ENCODE measurements around the gene DNAJC13. TPM values are rescaled to one million over a fixed set of nuclear protein-coding genes. Genes with fewer than 3 reads are reported as not detected.

The DNAJC13 gene
- total and polyA plus RNA-seq, 12 donors, result 7.4 to 50.5 (median 38.4) TPM

- no peak for DNase-seq
- H3K4me3 ChIP-seq, result no peak overlapping the region
- WGBS, 4 donors, result 78 to 96% (median 92%) methylated on average over 1 of the region's 1 CpG
- TF ChIP-seq, protein P1, sequence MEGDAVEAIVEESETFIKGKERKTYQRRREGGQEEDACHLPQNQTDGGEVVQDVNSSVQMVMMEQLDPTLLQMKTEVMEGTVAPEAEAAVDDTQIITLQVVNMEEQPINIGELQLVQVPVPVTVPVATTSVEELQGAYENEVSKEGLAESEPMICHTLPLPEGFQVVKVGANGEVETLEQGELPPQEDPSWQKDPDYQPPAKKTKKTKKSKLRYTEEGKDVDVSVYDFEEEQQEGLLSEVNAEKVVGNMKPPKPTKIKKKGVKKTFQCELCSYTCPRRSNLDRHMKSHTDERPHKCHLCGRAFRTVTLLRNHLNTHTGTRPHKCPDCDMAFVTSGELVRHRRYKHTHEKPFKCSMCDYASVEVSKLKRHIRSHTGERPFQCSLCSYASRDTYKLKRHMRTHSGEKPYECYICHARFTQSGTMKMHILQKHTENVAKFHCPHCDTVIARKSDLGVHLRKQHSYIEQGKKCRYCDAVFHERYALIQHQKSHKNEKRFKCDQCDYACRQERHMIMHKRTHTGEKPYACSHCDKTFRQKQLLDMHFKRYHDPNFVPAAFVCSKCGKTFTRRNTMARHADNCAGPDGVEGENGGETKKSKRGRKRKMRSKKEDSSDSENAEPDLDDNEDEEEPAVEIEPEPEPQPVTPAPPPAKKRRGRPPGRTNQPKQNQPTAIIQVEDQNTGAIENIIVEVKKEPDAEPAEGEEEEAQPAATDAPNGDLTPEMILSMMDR (IDR thresholded peaks at IDR 0.05), result no peak
- no peak for TF ChIP-seq POLR2A (IDR thresholded peaks at IDR 0.05)
- H3K27ac ChIP-seq, result no peak overlapping the region
- H3K9me3 ChIP-seq (replicated peaks in 1 of 3), result no peaks in the 10 kb centered on the region
- intact Hi-C loops (cut with DNase I), result no loop called here
- no peaks in the 10 kb centered on the region for H3K4me1 ChIP-seq (replicated peaks in 1 of 2)
- no peaks in the 10 kb centered on the region for H3K36me3 ChIP-seq (replicated peaks in 1 of 2)
- no peaks in the 10 kb centered on the region for H3K27me3 ChIP-seq
Measured at GRCh38 chr3:132569580-132569979, 152.3 kb downstream of the DNAJC13 start.

GRCh38 chr3:132570016-132570415 lies 152.7 kb downstream of the DNAJC13 start:
- peaks cover 0 to 3% of the 10 kb centered on the region in 2 donors for H3K36me3 ChIP-seq (replicated peaks in 1 of 2)
- H3K9me3 ChIP-seq (replicated peaks in 1 of 3), result no peaks in the 10 kb centered on the region
- no peak overlapping the region for H3K4me3 ChIP-seq
- no peaks in the 10 kb centered on the region for H3K4me1 ChIP-seq (replicated peaks in 1 of 2)
- intact Hi-C loops (cut with DNase I), result no loop called here
- H3K27ac ChIP-seq, result no peak overlapping the region
- no peak for DNase-seq
- TF ChIP-seq, protein P1 (IDR thresholded peaks at IDR 0.05), result no peak
- no peak for TF ChIP-seq POLR2A (IDR thresholded peaks at IDR 0.05)
- 88 to 94% (median 90%) methylated on average over 2 of the region's 2 CpGs for WGBS, 4 donors
- no peaks in the 10 kb centered on the region for H3K27me3 ChIP-seq

GRCh38 chr3:132573797-132574211 lies 156.5 kb downstream of the DNAJC13 start:
- no peak overlapping the region for H3K4me3 ChIP-seq
- WGBS, 4 donors, result 66 to 86% (median 82%) methylated on average over 5 of the region's 5 CpGs
- no peaks in the 10 kb centered on the region for H3K4me1 ChIP-seq (replicated peaks in 1 of 2)
- no peaks in the 10 kb centered on the region for H3K27me3 ChIP-seq
- H3K9me3 ChIP-seq (replicated peaks in 1 of 3), result no peaks in the 10 kb centered on the region
- H3K36me3 ChIP-seq (replicated peaks in 1 of 2), result peaks cover 0 to 10% of the 10 kb centered on the region in 2 donors
- intact Hi-C loops (cut with DNase I), result no loop called here
- DNase-seq, result no peak
- no peak for TF ChIP-seq POLR2A (IDR thresholded peaks at IDR 0.05)
- TF ChIP-seq, protein P1 (IDR thresholded peaks at IDR 0.05), result no peak
- H3K27ac ChIP-seq, result no peak overlapping the region

DNA sequence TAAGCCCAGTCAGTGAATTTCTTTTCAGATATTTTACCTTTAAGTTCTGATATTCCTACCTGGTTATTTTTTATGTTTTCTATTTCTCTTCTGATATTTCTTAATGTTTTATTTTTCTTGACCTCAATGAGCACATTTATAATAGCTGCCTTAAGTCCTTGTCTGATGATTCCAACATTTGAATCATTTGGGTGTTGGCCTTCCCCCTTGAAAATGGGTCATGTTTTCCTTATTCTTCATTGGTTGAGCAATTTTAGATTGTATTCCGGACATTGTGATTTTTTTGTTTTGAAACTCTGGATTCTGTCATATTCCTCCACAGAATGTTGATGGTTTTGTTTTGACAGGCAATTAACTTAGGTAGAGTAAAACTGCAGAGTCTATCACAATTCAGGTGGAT lies 170.1 kb downstream of the DNAJC13 start:
- H3K4me1 ChIP-seq (replicated peaks in 1 of 2), result peaks cover 0 to 2% of the 10 kb centered on the region in 2 donors
- H3K4me3 ChIP-seq, result no peak overlapping the region
- no peak overlapping the region for H3K27ac ChIP-seq
- no peaks in the 10 kb centered on the region for H3K9me3 ChIP-seq (replicated peaks in 1 of 3)
- TF ChIP-seq, protein P1 (IDR thresholded peaks at IDR 0.05), result no peak
- TF ChIP-seq POLR2A (IDR thresholded peaks at IDR 0.05), result no peak
- DNase-seq, result no peak
- H3K27me3 ChIP-seq, result no peaks in the 10 kb centered on the region
- WGBS, 4 donors, result 53 to 77% (median 68%) methylated on average over 1 of the region's 1 CpG
- H3K36me3 ChIP-seq (replicated peaks in 1 of 2), result no peaks in the 10 kb centered on the region
- intact Hi-C loops (cut with DNase I), result no loop called here

Other genes with a start within 250 kb of the DNAJC13 start
- gene ACP3, start 100.1 kb upstream of the DNAJC13 start, total RNA-seq, result 10 to 100 TPM in 4 of 9 donors, 1 to 10 TPM in 5; 3.1 to 30.8 (median 9.8) TPM
- gene ACP3, start 100.1 kb upstream of the DNAJC13 start, polyA plus RNA-seq, result 1 to 10 TPM in 1 of 3 donors, under 1 TPM in 2; 0.48 to 5.1 (median 0.91) TPM
- 1 to 10 TPM in 5 of 9 donors, under 1 TPM in 4; 0.36 to 2.4 (median 1.4) TPM for gene ACKR4, start 179.8 kb downstream of the DNAJC13 start, total RNA-seq
- gene ACKR4, start 179.8 kb downstream of the DNAJC13 start, polyA plus RNA-seq, result 1 to 10 TPM in 2 of 3 donors, under 1 TPM in 1; 0.79 to 2.0 (median 1.6) TPM
- gene ACAD11, start 242.3 kb downstream of the DNAJC13 start, total RNA-seq, result 10 to 100 TPM; 13.6 to 51.3 (median 25.5) TPM
- gene ACAD11, start 242.3 kb downstream of the DNAJC13 start, polyA plus RNA-seq, result 10 to 100 TPM; 24.8 to 59.1 (median 40.5) TPM
- gene UBA5, start 242.8 kb downstream of the DNAJC13 start, total RNA-seq, result 100 to 1,000 TPM in 1 of 9 donors, 10 to 100 TPM in 8; 54.8 to 134 (median 67.6) TPM
- 10 to 100 TPM; 35.6 to 89.2 (median 60.7) TPM for gene UBA5, start 242.8 kb downstream of the DNAJC13 start, polyA plus RNA-seq